GM18526 (cell line): ENCODE results near the gene TRABD2A.
A peak's percentile ranks its signal among the peaks of the same experiment; 100 is the strongest.

Source experiments
- POLR2A ChIP-seq: IDR thresholded peaks from 3 replicates; pipeline ENCODE4 v1.6.1; 2011; ENCODE audit not compliant: insufficient read length; ENCODE audit errors: extremely low read depth

The TRABD2A gene

GRCh38 chr2:84880645-84881521 is at the start of gene TRABD2A:
Gene TRABD2A (minus strand): TSS chr2:84881084. CDS start chr2:84881039, 45 bp downstream.
- TF ChIP-seq POLR2A = no peak

GRCh38 chr2:84927275-84927627 is 46.4 kb upstream of the TRABD2A start:
- TF ChIP-seq POLR2A = no peak

GRCh38 chr2:84925724-84926376 is 45.0 kb upstream of the TRABD2A start:
- peak; percentile 42 for TF ChIP-seq POLR2A

- TF ChIP-seq POLR2A = no peak
Measured at GRCh38 chr2:84925336-84925723, 44.4 kb upstream of the TRABD2A start.

GRCh38 chr2:84924173-84925106 is 43.6 kb upstream of the TRABD2A start:
- no peak for TF ChIP-seq POLR2A

- no peak for TF ChIP-seq POLR2A
Measured at GRCh38 chr2:84923009-84923408, 42.1 kb upstream of the TRABD2A start.

- peak; percentile 40 for TF ChIP-seq POLR2A
Measured at GRCh38 chr2:84919885-84920580, 39.1 kb upstream of the TRABD2A start.

- TF ChIP-seq POLR2A = no peak
Measured at GRCh38 chr2:84918430-84918829, 37.5 kb upstream of the TRABD2A start.

GRCh38 chr2:84914334-84914733 is 33.5 kb upstream of the TRABD2A start:
- TF ChIP-seq POLR2A = no peak

GRCh38 chr2:84912984-84913383 is 32.1 kb upstream of the TRABD2A start:
- no peak for TF ChIP-seq POLR2A

GRCh38 chr2:84911135-84911678 is 30.3 kb upstream of the TRABD2A start:
- no peak for TF ChIP-seq POLR2A

- no peak for TF ChIP-seq POLR2A
Measured at GRCh38 chr2:84908948-84909713, 28.2 kb upstream of the TRABD2A start.

- TF ChIP-seq POLR2A = peak; percentile 53
Measured at GRCh38 chr2:84906900-84907714, 26.2 kb upstream of the TRABD2A start.
